GM03348 (cell line): ENCODE measurements around the gene CLCN2.

Source experiments
- DNase-seq: peaks from one replicate; pipeline ENCODE4 v3.0.0; 2012; ENCODE audit warnings: low spot score

CLCN2 gene

DNA sequence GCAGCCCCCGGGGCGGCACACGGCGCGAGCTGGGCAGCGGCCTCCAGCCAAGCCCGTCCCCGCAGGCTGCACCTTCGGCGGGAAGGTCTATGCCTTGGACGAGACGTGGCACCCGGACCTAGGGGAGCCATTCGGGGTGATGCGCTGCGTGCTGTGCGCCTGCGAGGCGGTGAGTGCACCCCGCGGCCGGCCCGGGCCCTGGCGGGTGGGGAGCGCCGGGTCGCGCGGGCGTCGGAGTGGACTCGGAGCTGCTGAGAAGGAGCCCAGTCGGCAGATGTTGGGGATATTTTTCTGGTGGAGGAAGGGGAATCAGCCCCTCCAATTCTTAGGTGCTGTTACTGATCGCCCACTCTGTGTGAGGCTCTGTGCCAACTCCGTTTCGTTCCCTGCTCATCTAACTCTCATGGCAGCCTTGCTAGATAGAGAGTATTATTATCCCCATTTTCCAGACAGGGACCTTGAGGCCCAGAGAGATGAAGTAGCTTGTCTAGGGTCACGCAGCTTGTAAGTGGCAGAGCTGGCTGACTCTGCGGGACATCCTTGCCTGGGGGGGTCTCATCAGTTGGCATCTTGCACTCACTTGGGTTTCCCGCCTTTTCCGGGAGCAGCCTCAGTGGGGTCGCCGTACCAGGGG, 19.3 kb upstream of the CLCN2 start:
- DNase-seq: peak; percentile 29

DNA sequence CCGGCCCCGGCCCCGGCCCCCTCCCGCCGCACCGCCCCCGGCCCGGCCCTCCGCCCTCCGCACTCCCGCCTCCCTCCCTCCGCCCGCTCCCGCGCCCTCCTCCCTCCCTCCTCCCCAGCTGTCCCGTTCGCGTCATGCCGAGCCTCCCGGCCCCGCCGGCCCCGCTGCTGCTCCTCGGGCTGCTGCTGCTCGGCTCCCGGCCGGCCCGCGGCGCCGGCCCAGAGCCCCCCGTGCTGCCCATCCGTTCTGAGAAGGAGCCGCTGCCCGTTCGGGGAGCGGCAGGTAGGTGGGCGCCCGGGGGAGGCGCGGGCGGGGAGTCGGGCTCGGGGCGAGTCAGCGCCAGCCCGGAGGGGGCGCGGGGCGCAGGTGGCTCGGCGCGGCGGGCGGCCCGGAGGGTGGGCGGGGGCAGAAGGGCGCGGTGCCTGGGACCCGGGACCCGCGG, 18.8 kb upstream of the CLCN2 start:
- DNase-seq: peak; percentile 88

DNA sequence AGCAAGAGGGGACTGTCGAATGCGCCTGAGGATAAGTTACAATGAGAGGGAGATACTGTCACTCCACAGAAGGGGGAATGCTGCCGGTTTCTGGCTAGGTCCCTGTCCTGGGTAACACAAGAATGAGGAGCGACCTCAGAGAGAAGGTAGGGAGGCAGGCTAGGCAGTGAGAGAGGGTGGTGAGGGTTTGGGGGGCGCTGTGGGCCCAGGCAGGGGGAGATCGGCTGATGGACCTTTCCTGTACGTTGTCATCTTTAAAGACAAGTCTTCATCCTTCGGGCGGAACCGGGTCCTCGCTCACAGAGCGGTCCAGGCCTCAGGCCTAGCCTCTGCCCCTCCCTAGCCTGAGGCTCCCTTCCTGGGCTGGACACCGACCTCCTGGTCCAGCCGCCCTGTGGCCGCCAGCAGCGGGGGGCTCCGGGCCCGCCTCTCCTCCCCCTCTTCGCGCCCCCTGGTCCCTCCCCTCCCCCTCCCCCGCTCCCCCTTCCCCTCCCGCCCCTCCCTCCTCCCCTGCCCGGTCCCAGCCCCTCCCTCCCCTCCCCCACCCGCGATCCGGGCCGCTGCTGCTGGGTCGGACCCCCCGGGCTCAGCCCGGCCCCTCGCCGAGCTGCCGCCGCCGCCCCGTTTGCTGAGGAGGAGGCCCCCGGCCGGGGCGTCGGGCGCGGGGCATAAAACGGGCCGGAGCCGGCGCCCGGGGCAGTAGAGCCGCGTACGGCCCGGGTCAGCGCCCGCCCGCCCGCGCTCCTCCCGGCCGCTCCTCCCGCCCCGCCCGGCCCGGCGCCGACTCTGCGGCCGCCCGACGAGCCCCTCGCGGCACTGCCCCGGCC, 18.2 kb upstream of the CLCN2 start, which contains the start of gene CHRD:
Gene CHRD, plus strand, starts transcription at position 697 of the 827 bp plus-strand sequence. CDS start 265 bp downstream, outside the sequence.
- DNase-seq: no peak

DNA sequence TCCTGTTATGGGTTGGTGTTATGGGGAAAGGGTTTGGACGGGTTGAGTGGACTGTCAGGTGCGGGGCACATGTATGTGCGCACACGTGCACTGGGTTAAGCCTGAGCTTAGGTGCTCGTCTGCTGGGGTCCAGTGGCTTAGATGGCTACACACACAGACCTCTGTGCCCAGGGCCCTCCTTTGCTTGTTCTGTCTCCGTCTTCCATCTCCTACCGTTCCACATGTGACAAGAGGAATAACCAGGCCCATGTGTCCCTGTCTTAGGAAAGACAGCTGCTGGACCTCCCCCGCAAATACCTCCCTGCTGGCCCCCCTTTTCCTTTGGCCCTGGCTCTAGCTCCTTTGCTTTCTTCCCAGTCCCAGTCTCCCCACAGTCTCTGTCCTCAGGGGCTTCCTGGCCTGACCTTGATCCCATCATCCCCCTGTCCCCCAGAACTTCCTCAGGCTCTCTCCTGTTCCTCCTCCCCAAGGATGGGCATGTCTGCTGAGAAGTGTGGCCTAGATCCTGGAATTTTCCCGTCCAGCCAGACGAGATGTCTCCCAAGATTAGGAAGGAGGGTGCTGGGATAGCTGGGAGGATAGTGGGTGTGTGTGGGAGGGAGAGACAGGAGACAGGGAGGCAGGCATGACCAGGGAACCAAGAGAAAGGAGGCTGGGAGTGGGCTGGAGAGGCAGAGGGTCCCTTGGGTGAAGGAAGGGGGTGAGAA, 17.4 kb upstream of the CLCN2 start:
- DNase-seq: peak; percentile 11

DNA sequence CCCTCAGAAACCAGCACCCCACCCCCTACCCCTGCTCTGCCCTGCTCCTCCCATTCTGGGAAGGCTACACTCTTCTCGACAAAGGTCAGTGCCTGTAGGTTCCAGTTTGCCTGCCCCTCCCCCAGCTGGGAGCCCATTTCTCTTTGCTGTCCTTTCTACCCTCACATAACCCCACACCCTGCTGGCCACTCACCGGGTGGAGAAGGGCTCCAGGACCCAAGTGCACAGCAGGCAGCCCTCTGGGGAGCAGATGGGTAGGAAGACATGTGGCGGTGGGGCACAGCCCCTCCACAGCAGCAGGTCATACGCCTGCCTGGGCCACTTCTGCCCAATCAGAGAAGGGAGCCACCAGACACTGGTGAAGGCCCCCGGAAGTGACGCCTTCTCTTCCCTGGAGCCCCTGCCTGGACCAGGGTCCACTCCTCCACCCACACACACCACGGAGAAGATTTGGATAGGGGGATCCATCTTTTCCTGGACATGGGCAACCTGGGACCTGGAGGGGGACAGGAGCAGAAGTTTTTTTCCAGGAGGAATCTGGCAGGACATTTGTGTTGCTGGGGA, 16.6 kb upstream of the CLCN2 start, which contains the start of gene THPO:
Gene THPO, minus strand, starts transcription at position 326 of the 564 bp plus-strand sequence. CDS start 1,948 bp downstream, outside the sequence.
- DNase-seq: no peak

DNA sequence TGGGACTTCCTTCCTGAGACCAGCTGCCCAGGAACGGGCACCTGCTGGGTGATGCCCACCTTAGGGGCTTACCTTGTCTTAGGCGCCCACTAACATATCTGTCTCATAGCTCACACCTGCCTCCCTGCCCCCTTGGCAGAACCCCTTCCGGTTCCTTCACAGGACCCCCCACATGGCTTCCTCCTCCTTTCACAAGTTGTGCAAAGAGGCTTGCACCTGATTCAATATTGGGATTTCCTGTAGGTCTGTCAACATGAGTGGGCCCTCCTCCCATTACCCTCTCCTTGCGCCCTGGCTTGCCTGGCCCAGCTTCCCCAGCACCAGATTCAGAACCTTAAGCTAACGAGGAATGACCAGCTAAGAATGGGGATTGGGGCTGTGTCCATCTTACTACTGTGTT, 16.0 kb upstream of the CLCN2 start:
- DNase-seq: no peak

DNA sequence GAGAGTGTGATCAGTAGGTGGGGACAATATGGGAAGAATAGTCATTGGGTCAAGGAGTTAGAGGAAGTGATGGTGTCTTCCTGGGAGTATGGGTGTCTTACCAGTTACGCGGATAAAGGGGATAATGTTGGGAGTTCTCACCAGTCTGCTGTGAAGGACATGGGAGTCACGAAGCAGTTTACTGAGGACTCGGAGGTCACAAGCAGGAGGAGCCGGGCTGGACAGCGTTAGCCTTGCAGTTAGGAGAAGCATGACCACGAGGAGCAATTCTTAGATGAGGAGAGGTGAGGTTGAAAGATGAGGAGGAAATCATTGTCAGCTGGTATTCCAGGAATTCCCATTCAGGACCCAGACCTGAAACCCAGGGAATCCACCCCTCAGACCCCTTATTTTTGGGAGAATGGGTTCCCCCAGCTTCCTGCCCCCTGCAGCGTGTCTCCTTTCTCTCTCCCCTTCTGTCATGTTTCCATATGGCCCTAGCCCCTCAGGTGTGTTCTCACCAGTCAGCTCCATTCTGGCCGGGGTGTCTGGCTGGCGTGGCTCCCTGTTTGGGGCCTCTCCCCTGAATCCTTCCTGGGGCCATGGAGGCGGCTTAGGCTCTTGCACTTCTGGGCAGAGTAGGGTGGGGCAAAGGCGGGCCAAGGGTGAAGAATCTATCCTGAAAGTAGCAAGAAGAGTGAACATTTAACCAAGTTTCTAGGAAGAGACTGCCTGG, 14.5 kb upstream of the CLCN2 start:
- no peak for DNase-seq

DNA sequence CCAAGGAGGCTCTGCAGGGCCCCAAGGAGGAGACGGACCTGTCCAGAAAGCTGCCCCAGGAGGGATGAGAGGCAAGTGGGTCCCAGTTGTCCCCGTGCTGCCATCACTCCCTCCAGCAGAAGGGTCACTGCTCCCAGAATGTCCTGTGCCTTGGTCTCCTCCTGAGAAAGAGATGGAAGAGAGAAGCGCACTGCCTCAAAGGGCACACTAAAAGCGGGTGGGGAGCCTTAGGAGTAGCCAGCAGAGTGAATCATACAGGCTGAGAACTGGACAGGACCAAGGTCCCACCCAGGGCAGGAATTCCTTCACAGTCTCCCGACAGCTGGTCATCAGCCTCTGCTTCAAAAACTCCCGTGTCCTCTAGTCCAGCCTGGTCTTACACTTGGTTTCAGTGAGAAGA, 12.0 kb upstream of the CLCN2 start:
- peak; percentile 82 for DNase-seq

DNA sequence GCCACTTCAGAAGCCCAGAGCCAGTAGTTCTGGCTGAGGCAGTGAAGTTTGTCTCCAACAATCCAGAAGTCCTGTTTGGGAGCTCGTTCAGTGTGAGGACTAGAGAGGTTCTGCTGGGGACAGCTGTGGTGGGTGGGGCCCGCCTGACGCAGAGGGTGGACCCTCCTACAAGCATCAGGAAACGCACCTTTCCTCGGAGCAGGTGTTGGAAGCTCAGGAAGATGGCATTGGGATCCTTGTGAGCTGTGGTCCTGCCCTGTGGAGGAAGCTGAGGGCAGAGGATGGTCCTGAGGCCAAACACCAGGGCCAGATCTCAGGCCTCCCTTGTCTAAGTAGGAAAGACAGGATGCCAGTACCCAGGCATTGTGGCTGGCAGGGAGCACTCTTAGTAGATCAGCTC, 11.5 kb upstream of the CLCN2 start:
- no peak for DNase-seq

DNA sequence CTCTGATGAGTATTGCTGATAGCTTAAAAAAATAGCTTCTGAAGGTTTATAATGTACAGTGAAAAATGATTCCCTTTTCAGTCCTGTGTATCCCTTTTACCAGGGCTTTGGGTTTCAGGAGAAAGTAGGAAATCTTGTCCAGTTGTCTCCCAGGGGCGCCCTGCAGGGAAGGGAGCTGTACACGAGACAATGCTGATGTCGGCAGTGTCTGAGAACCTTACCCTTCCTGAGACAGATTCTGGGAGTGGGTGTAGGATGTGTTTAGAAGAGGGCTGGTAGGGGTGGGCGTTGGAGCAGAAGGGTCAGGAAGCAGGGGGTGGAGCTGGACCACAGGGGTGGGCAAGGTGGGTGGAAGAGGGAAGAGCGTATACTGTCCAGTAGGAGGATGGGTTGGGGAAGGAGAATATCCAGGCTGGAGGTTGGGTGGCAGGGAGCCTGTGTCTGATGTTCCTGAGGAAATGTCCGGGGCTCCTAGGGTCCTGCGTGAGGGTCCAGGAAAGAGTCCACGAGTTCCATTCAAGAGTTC, 11.0 kb upstream of the CLCN2 start:
- DNase-seq: no peak

DNA sequence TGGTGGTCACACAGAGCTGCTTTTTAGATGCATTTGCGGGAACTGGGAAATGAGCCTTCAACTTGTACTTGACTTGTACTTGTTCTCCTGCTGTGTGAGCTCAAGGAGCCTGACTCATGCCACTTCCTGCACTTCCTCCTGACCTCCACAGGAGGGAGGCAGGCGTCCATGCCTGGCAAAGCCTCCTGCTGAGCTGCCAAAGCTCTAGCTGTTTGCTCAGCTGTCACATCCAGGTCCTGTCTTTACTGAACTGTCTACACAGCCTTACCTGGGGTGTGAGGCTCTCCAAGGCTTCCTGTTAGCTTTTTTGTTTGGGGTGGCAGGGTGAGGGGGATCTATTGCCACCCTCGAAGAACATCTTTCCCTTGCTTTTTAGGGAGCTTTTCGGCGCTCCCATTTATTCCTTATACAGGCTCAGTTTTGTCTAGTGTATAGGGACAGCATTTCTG, 10.2 kb upstream of the CLCN2 start:
- peak; percentile 89 for DNase-seq

DNA sequence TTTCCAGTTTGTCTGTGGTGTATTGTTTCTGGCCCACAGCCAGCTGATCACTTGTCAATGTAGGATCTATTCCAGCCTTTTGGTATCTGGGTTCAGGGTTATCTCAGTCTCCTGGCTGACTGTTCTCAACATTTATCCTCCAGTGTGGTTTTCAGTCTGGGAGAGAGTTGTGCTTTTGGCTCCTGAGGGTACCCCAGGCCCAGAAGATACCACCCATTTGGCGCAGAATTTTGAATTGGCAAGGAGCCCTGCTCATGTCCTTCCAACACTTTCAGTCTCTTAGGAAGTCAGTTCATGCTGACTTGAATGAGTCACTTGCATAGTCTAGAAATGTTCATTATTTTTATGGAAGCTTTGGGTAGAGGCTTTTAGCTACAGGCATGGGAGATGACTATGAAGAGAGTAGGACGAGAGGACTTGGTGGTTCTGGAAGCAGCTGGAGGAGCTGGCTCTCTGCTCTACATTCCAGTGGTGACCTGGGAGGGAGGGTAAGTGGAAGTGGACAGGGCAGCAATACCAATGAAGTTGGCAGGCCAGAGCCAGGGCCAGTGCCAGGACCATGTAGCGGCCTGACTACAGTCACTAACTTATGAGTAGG, 7.3 kb upstream of the CLCN2 start:
- DNase-seq: peak; percentile 80

DNA sequence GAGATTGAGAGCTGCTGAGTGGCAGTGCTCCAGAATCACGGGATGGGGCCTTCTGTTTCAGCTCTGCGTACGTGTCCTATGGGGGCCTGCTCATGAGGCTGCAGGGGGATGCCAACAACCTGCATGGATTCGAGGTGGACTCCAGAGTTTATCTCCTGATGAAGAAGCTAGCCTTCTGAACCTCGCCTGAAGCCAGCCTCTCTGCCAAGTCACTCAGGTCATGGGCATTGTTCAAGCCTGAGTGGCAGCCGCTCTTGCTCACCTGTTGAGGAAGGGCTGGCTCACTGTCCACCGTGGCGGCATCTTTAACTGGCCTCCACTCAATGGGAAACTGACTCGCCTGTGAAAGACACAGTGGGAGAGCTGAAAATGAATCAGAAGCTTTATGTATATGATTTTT, 6.7 kb upstream of the CLCN2 start:
- no peak for DNase-seq

DNA sequence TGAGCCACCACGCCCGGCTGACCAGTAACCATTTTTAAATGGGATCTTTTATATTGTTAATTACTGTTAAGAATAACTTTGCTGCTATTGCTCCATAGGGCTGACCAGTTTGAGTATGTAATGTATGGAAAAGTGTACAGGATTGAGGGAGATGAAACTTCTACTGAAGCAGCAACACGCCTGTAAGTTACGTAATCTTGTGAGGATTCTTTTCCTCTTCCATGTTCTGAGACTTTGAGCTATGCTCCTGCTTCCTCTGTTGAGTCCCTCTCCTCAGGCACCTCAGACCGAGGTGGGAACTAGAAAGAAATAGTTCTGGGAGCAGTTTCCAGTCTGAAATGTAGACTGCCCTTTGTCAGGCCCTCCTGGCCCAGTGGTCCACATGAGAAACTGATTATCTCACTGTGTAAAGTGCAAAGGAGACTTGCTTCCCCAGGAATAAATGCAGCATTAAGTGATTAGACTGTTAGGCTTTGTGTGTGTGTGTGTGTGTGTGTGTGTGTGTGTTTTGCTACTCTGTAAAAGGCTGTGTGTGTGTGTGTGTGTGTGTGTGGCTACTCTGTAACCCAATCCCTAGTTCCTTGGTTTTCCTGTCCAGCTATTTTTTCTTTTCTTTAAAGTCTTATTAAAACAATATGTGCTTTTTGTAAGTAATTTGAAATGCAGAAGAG, 5.3 kb upstream of the CLCN2 start:
- DNase-seq: no peak

DNA sequence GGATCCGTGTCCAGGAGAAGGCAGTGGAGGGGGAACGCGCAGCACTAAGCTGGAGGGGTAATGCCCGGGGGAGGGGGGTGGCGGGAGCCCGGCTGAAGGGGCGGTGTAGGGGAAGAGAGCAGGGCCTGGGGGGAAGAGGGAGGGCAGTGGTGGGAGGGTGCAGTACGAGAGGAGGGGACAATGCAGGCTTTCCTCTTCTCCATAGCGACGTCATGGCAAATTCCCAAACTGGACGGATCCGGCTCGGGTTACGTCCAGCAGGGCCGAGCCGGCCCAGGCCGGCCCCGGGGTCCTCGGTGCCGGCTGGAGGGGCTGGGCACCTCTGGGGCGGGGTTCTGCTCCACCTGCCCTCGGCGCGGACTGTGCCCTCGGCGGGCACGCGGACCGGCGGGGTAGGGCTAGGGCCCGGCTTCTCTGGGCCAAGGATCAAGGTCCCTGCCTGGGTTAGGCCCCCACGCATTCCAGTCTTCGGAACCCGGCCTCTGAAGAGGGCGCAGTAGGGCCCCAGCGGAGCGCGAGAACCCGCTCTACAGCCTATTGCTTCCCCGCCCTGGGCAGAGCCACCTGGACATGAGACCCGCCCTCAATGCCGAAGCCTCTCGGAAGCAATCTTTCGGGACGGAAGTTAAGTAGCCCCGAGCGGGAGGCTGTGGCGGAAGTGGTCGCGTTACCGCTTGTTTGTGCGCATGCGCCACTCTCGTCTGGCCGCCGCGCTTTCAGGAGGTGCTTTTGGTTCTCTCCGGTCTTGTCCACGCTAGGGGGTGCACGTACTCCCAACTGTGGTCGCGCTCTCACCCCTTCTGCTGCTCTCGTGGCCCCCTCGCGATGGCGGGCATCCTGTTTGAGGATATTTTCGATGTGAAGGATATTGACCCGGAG, 1.5 kb upstream of the CLCN2 start:
- peak; percentile 98 for DNase-seq

DNA sequence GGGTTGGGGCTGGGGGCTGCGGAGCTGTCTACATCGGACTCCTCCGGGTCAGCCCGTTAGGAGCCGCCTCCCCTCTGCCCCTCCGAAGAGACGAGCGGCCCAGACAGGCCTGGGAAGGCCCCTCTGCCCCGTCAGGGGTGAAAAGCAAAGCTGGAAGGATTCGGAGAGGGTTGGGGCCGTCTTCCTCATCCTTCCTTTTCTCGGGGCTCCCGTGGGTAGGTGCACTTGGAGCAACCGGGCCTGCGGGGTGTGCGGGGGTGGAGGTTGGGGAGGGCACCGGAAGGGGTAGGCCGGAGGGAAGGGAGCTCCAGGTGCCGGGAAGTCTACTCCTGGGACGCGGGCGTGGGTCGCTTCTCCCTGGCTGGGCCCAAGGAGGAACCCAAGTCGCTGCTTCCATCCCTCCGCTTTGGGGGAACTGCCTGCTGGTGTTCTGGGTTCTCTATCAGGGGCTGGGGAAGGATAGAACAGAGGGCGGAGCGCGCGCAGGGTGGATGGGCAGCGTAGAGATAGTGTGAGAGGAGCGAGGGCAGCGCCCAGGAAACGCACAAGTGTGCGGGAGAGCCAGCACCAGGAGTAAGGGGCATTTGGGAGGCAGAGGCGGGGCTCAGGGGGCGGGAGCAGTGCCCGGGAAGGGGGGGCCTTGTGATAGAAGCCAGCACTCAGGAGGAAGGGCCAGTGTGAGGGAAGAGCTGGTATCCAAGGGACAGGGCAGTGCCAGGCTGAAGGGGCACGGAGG, 695 bp upstream of the CLCN2 start:
- peak; percentile 68 for DNase-seq

DNA sequence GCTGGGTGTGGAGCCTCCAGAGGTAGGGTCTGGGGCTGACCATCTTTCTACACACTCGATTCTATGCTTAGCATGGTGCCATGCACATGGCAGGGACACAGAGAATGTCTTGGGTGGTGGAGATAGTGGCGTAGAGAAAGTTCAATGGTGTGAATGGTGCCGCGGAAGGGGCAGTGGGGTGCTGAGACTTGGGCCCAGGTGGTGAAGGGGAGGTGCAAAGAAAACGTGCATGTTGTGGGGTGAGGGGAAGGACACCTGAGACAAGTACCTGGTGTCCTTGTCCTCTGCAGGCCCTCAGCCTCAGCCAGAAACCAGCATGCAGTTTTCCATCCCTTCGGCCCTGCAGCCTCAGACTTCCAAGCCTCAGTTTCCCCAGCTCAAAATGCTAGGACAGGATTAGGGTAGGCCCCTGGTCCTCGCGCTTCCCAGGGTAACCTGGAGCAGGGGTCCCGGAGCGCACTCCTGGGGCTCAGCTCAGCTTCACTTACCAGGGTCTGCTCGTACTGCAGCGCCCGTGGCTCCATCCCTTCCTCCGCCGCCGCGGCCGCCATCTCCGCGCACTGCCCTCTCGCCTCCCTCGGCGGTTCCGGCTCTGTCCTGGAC, 375 bp downstream of the CLCN2 start:
- no peak for DNase-seq
